Esophagus muscularis mucosa (tissue), 4 donors: ENCODE data around the gene SLC12A6. TPM values are rescaled to one million over a fixed set of nuclear protein-coding genes. Genes with fewer than 3 reads are reported as not detected.
"Not testable (repeated sequence)": the region's sequence is repeated elsewhere in the genome, so short reads cannot be mapped to it uniquely, and the experiment has no call there.

ENCODE experiments used
- DNase-seq: peaks from one replicate; pipeline ENCODE4 v3.0.0-alpha.2; 2017; ENCODE audit errors: extremely low spot score
- H3K27ac ChIP-seq, 4 donors: fragments of 200-600 bp; sonication (generic); replicated peaks in 1 of 4; 1 replicate in 3 of 4; 2 replicates in 1 of 4; pipeline ENCODE4 v1.5.1; 2016 to 2019; ENCODE audit warnings: mild to moderate bottlenecking in 1 of 4
- H3K27me3 ChIP-seq, 4 donors: fragments of 200-600 bp; sonication (generic); one replicate each; pipeline versions ENCODE4 v1.5.1 to v1.6.0; 2016 to 2019
- H3K36me3 ChIP-seq, 4 donors: fragments of 200-600 bp; sonication (generic); one replicate each; pipeline ENCODE4 v1.5.1; 2016 to 2019
- H3K4me1 ChIP-seq, 4 donors: fragments of 200-600 bp; sonication (generic); one replicate each; pipeline ENCODE4 v1.5.1; 2016 to 2019
- H3K4me3 ChIP-seq, 4 donors: fragments of 200-600 bp; sonication (generic); 1 replicate in 2 of 4; 2 replicates in 2 of 4; pipeline ENCODE4 v1.5.1; 2016 to 2019; ENCODE audit warnings: mild to moderate bottlenecking in 4 of 4, moderate library complexity in 1 of 4
- H3K9me3 ChIP-seq, 4 donors: fragments of 200-600 bp; sonication (generic); 1 replicate in 3 of 4; 2 replicates in 1 of 4; pipeline ENCODE4 v1.5.1; 2016 to 2019
- CTCF ChIP-seq, 3 experiments: fragments of 200-600 bp in 2 of 3; fragments of 450-650 bp in 1 of 3; sonication (generic) in 2 of 3; IDR thresholded peaks; one replicate each; pipeline ENCODE4 v1.5.1; 2017 to 2019; ENCODE audit warnings: antibody characterized with exemption in 3 of 3, mild to moderate bottlenecking in 2 of 3, moderate library complexity in 1 of 3
- EP300 ChIP-seq: sonication (generic); formaldehyde crosslinking; IDR thresholded peaks from one replicate; pipeline ENCODE4 v1.6.1; 2017; ENCODE audit warnings: antibody characterized with exemption
- POLR2A ChIP-seq: fragments of 450-650 bp; IDR thresholded peaks from one replicate; pipeline ENCODE4 v1.6.1; 2017; ENCODE audit warnings: antibody characterized with exemption, moderate library complexity, mild to moderate bottlenecking, low read depth
- POLR2AphosphoS5 ChIP-seq, 2 donors: sonication (generic); formaldehyde crosslinking; IDR thresholded peaks; one replicate each; pipeline ENCODE4 v1.6.1; 2017; ENCODE audit warnings: antibody characterized with exemption in 2 of 2
- WGBS: methylation state at CpG from one replicate; pipeline ENCODE4 v1.1.5; 2018; 5-methylcytosine and 5-hydroxymethylcytosine counted together
- intact Hi-C: fragments of 100-400 bp; cut with DNase I; formaldehyde crosslinking; loops from one replicate; pipeline ENCODE4 v1.15.1; 2023
- total RNA-seq, 4 donors: library from RNA; depleted of rRNA; stranded (reverse); fragments of >200 nt; gene quantifications; one replicate each; pipeline versions ENCODE4 v1.1.0 to v1.2.1, GENCODE V29; 2016

The SLC12A6 gene
- total RNA-seq: 10 to 100 TPM; 16.1 to 21.4 (median 16.3) TPM

- TF ChIP-seq POLR2AphosphoS5 (IDR thresholded peaks at IDR 0.05) (peak in 1 of 2 donors; percentile 78), POLR2A (peak; percentile 44), CTCF (IDR thresholded peaks at IDR 0.05) (peak in 1 of 3 experiments; percentile 16), EP300 (no peak)
- Histone ChIP-seq H3K36me3 (peaks cover 0 to 30% (median 7%) of the 10 kb centered on the region in 4 donors), H3K27ac (peak within 1 kb of the TSS; percentile 82 to 90 (median 88)), H3K9me3 (no peaks in the 10 kb centered on the region), H3K4me3 (peak within 1 kb of the TSS; percentile 78 to 97 (median 88)), H3K4me1 (peaks cover 36 to 61% (median 50%) of the 10 kb centered on the region in 4 donors), H3K27me3 (no peaks in the 10 kb centered on the region)
- DNase-seq: peak; percentile 94
- intact Hi-C loops: loop anchor here (10.0 kb wide), 1 partner anchor 233 kb away; the partner anchor contains the start of genes EMC7 and PGBD4
- WGBS: 0% methylated on average over 12 of the region's 78 CpGs
Observed at GRCh38 chr15:34337557-34338306, at the start of gene SLC12A6. Gene SLC12A6 (minus strand): TSS chr15:34337781. CDS start chr15:34336680, 1,101 bp downstream.

GRCh38 chr15:34381829-34382521, 44.4 kb upstream of the SLC12A6 start:
- H3K4me3 ChIP-seq, intact Hi-C loops, DNase-seq: not testable (repeated sequence)

GRCh38 chr15:34380491-34380890, 42.9 kb upstream of the SLC12A6 start:
- H3K4me3 ChIP-seq, intact Hi-C loops, H3K27me3 ChIP-seq, DNase-seq, H3K36me3 ChIP-seq, H3K9me3 ChIP-seq, H3K4me1 ChIP-seq, H3K27ac ChIP-seq: not testable (repeated sequence)
- WGBS: 72% methylated on average over 4 of the region's 4 CpGs

More at GRCh38 chr15:34381829-34382521, 44.4 kb upstream of the SLC12A6 start:
- not testable (repeated sequence) for H3K9me3 ChIP-seq, H3K36me3 ChIP-seq, H3K27ac ChIP-seq, H3K27me3 ChIP-seq, H3K4me1 ChIP-seq
- no CpG with 5 or more reads among the region's 19 CpGs for WGBS

- WGBS: 95% methylated on average over 2 of the region's 2 CpGs
- H3K27me3 ChIP-seq: no peaks in the 10 kb centered on the region
- no peaks in the 10 kb centered on the region for H3K4me1 ChIP-seq
- TF ChIP-seq POLR2AphosphoS5 (IDR thresholded peaks at IDR 0.05): no peak
- no peak for TF ChIP-seq POLR2A
- TF ChIP-seq CTCF (IDR thresholded peaks at IDR 0.05): no peak
- no peak for TF ChIP-seq EP300
- H3K9me3 ChIP-seq: no peaks in the 10 kb centered on the region
- no peak overlapping the region for H3K27ac ChIP-seq
- H3K4me3 ChIP-seq: no peak overlapping the region
- H3K36me3 ChIP-seq: peaks cover 0 to 5% (median 0%) of the 10 kb centered on the region in 4 donors
- intact Hi-C loops: no loop called here
- DNase-seq: no peak
Observed at GRCh38 chr15:34376856-34377255, 39.3 kb upstream of the SLC12A6 start.

- H3K36me3 ChIP-seq, H3K4me1 ChIP-seq, intact Hi-C loops, H3K27me3 ChIP-seq, H3K27ac ChIP-seq, H3K4me3 ChIP-seq, H3K9me3 ChIP-seq: not testable (repeated sequence)
- peak; percentile 78 for DNase-seq
- 97% methylated on average over 2 of the region's 2 CpGs for WGBS
Observed at GRCh38 chr15:34375541-34375940, 38.0 kb upstream of the SLC12A6 start.

GRCh38 chr15:34374816-34375215, 37.2 kb upstream of the SLC12A6 start:
- H3K27me3 ChIP-seq: no peaks in the 10 kb centered on the region
- no peak overlapping the region for H3K4me3 ChIP-seq
- 91% methylated on average over 2 of the region's 2 CpGs for WGBS
- DNase-seq: no peak
- no peak overlapping the region for H3K27ac ChIP-seq
- intact Hi-C loops: no loop called here
- H3K4me1 ChIP-seq: no peaks in the 10 kb centered on the region
- H3K9me3 ChIP-seq: no peaks in the 10 kb centered on the region
- H3K36me3 ChIP-seq: no peaks in the 10 kb centered on the region
- TF ChIP-seq EP300: no peak
- no peak for TF ChIP-seq POLR2A
- no peak for TF ChIP-seq POLR2AphosphoS5 (IDR thresholded peaks at IDR 0.05)
- TF ChIP-seq CTCF (IDR thresholded peaks at IDR 0.05): no peak
